Omental fat pad (tissue), 4 donors: ENCODE data around the gene RALY. TPM values are rescaled to one million over a fixed set of nuclear protein-coding genes. Genes with fewer than 3 reads are reported as not detected.
A peak's percentile ranks its signal among the peaks of the same experiment; 100 is the strongest.

Experiments
- ATAC-seq: fragments of 150-250 bp; one replicate; pipeline ENCODE4 v1.9.1; 2016; ENCODE audit warnings: mild to moderate bottlenecking, moderate library complexity; ENCODE audit not compliant: low FRiP score
- DNase-seq: peaks from one replicate; pipeline ENCODE4 v3.0.0-alpha.2; 2019; ENCODE audit warnings: low spot score
- total RNA-seq, 4 donors: library from RNA; depleted of rRNA; stranded (reverse); fragments of >200 nt; gene quantifications; one replicate each; pipeline ENCODE4 v1.1.0, GENCODE V29; 2016
- TF ChIP-seq, protein P1 (sequence below), 3 donors: fragments of 450-650 bp; IDR thresholded peaks; one replicate each; pipeline ENCODE4 v1.5.1; 2016 to 2017; ENCODE audit warnings: antibody characterized with exemption in 3 of 3, mild to moderate bottlenecking in 3 of 3, moderate library complexity in 2 of 3

The RALY gene
- total RNA-seq = 10 to 100 TPM; 66.4 to 95.4 (median 80.5) TPM

DNA sequence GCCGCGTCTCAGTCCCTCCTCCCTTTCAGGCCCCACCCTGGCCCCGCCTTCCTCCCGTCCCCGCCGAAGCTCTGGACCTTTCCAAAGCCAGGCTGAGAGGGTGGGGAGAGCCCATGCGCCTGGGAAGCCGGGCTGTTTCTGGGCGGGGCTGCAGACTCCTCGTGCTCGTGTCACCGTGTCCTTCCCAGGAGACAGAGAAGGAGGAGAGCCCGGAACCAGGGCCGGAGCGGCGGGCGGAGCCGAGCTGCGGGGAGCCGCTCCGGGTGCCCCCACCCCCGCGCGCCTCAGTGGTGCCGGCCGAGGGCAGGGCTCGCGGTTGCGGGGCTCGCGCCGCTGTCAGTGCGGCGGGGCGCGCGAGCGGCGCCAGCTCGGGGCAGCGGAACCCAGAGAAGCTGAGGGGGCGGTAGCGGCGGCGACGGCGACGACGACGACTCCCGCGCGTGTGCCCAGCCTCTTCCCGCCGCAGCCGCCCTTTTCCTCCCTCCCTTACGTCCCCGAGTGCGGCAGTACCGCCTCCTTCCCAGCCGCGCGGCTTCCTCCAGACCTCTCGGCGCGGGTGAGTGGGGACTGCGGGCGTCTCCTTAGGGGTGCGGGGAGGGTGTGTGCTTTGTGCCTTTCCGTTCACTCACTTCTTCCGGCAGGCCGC lies at the start of gene RALY:
TSS of gene RALY (plus strand) at position 336 of the 646 bp plus-strand sequence. CDS start 78,164 bp downstream, outside the sequence.
- peak; percentile 94 for ATAC-seq
- TF ChIP-seq, protein P1, sequence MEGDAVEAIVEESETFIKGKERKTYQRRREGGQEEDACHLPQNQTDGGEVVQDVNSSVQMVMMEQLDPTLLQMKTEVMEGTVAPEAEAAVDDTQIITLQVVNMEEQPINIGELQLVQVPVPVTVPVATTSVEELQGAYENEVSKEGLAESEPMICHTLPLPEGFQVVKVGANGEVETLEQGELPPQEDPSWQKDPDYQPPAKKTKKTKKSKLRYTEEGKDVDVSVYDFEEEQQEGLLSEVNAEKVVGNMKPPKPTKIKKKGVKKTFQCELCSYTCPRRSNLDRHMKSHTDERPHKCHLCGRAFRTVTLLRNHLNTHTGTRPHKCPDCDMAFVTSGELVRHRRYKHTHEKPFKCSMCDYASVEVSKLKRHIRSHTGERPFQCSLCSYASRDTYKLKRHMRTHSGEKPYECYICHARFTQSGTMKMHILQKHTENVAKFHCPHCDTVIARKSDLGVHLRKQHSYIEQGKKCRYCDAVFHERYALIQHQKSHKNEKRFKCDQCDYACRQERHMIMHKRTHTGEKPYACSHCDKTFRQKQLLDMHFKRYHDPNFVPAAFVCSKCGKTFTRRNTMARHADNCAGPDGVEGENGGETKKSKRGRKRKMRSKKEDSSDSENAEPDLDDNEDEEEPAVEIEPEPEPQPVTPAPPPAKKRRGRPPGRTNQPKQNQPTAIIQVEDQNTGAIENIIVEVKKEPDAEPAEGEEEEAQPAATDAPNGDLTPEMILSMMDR (IDR thresholded peaks at IDR 0.05) = no peak
- DNase-seq = peak; percentile 82

GRCh38 chr20:33944914-33945313 lies 48.8 kb upstream of the RALY start:
- ATAC-seq (no peak), DNase-seq (no peak)
- TF ChIP-seq, protein P1 (IDR thresholded peaks at IDR 0.05) = no peak

GRCh38 chr20:33945391-33946081 lies 48.2 kb upstream of the RALY start:
- no peak for DNase-seq
- TF ChIP-seq, protein P1 (IDR thresholded peaks at IDR 0.05) = no peak
- ATAC-seq = no peak

- DNase-seq (no peak), ATAC-seq (no peak)
- TF ChIP-seq, protein P1 (IDR thresholded peaks at IDR 0.05) = no peak
These were observed 45.9 kb upstream of the RALY start for GRCh38 chr20:33947709-33948295.

DNA sequence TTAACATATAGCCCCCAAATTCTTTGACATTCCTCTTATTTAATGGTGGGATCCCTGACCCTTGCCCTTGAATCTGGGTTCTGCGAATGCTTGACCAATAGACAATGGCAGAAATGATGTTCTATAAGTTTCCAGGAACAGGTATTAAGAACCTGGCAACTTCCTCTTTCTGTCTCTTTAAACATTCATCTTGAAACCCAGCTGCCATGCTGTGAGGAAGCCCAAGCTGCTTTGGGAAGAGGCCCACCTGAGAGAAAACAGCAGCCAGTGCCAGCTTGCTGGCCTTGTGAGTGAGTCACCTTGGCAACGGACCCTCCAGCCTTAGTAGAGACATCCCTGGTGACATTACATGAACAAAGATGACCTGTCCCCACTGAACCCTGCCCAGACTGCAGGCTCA lies 45.2 kb upstream of the RALY start:
- TF ChIP-seq, protein P1 (IDR thresholded peaks at IDR 0.05) = no peak
- no peak for DNase-seq
- ATAC-seq = no peak

DNA sequence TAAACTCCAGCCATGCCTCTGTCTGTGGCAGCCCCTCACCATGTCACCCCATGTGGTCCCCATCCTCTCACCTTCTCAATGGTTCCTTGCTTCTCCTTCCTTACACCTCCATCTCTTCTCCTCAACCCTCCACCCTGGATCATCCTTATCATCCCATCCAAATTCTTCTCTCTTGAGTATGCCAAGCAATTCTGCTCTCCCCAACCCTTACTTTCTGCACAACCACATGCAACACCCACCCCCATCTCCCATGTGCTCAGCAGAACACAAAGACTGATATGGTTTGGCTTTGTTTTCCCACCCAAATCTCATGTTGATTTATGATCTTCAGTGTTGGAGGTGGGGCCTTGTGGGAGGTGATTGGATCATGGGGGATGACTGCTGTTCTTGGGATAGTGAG lies 42.5 kb upstream of the RALY start:
- DNase-seq = no peak
- ATAC-seq = no peak
- TF ChIP-seq, protein P1 (IDR thresholded peaks at IDR 0.05) = no peak
